ENCODE measurements around the gene GRM7.

The GRM7 gene

GRCh38 chr3:6962801-6963200 is 101.9 kb downstream of the GRM7 start:
- Histone ChIP-seq H3K27ac (ENCODE audit: extremely low read depth, low read depth, low read length) (no peak overlapping the region), H3K4me3 (ENCODE audit: low read depth, low read length) (no peak overlapping the region), H3K36me3 (ENCODE audit: control insufficient read depth in 2 of 2, insufficient read depth in 1 of 2, low read length in 2 of 2) (no peaks in the 10 kb centered on the region), H3K4me1 (ENCODE audit: control insufficient read depth, insufficient read depth, low read length) (no peaks in the 10 kb centered on the region), H3K9me3 (ENCODE audit: control insufficient read depth, insufficient read depth, low read depth, low read length) (no peaks in the 10 kb centered on the region)
- TF ChIP-seq ZNF148 (tag by site-specific recombination; IDR thresholded peaks at IDR 0.05; ENCODE audit: borderline replicate concordance) (no peak), ZNF521 (tag by site-specific recombination; IDR thresholded peaks at IDR 0.05) (no peak), OVOL3 (tag by site-specific recombination; IDR thresholded peaks at IDR 0.05) (no peak), TCF7L2 (IDR thresholded peaks at IDR 0.05; ENCODE audit: borderline replicate concordance, low read depth, low read length) (no peak), ZNF121 (tag by site-specific recombination; IDR thresholded peaks at IDR 0.05) (no peak), ZNF394 (tag by site-specific recombination; IDR thresholded peaks at IDR 0.05; ENCODE audit: borderline replicate concordance) (no peak), ZNF658 (tag by site-specific recombination; IDR thresholded peaks at IDR 0.05) (no peak), ZNF341 (tag by site-specific recombination; IDR thresholded peaks at IDR 0.05; ENCODE audit: low read depth) (no peak), ZNF24 (tag by site-specific recombination; IDR thresholded peaks at IDR 0.05) (no peak), ZIC2 (tag by site-specific recombination; IDR thresholded peaks at IDR 0.05) (no peak), ZNF19 (tag by site-specific recombination; IDR thresholded peaks at IDR 0.05; ENCODE audit: low read depth) (no peak), ZNF664 (tag by site-specific recombination; IDR thresholded peaks at IDR 0.05) (no peak), ZNF571 (tag by site-specific recombination; IDR thresholded peaks at IDR 0.05) (no peak)
- TF ChIP-seq, protein P1, sequence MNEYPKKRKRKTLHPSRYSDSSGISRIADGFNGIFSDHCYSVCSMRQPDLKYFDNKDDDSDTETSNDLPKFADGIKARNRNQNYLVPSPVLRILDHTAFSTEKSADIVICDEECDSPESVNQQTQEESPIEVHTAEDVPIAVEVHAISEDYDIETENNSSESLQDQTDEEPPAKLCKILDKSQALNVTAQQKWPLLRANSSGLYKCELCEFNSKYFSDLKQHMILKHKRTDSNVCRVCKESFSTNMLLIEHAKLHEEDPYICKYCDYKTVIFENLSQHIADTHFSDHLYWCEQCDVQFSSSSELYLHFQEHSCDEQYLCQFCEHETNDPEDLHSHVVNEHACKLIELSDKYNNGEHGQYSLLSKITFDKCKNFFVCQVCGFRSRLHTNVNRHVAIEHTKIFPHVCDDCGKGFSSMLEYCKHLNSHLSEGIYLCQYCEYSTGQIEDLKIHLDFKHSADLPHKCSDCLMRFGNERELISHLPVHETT (tag by site-specific recombination; IDR thresholded peaks at IDR 0.05) = no peak
- CTCF ChIA-PET = no interaction called here
- POLR2A ChIA-PET = no interaction called here

- Histone ChIP-seq H3K36me3 (ENCODE audit: control insufficient read depth in 2 of 2, insufficient read depth in 1 of 2, low read length in 2 of 2) (no peaks in the 10 kb centered on the region), H3K4me3 (ENCODE audit: low read depth, low read length) (no peak overlapping the region), H3K9me3 (ENCODE audit: control insufficient read depth, insufficient read depth, low read depth, low read length) (no peaks in the 10 kb centered on the region), H3K4me1 (ENCODE audit: control insufficient read depth, insufficient read depth, low read length) (no peaks in the 10 kb centered on the region), H3K27ac (ENCODE audit: extremely low read depth, low read depth, low read length) (no peak overlapping the region)
- ChIA-PET CTCF (no interaction called here), POLR2A (no interaction called here)
- no peak for TF ChIP-seq KLF16 (tag by site-specific recombination; IDR thresholded peaks at IDR 0.05)
- TF ChIP-seq ZNF837 (tag by site-specific recombination; IDR thresholded peaks at IDR 0.05) = no peak
- TF ChIP-seq, protein P2, sequence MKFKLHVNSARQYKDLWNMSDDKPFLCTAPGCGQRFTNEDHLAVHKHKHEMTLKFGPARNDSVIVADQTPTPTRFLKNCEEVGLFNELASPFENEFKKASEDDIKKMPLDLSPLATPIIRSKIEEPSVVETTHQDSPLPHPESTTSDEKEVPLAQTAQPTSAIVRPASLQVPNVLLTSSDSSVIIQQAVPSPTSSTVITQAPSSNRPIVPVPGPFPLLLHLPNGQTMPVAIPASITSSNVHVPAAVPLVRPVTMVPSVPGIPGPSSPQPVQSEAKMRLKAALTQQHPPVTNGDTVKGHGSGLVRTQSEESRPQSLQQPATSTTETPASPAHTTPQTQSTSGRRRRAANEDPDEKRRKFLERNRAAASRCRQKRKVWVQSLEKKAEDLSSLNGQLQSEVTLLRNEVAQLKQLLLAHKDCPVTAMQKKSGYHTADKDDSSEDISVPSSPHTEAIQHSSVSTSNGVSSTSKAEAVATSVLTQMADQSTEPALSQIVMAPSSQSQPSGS (tag by site-specific recombination; IDR thresholded peaks at IDR 0.05; ENCODE audit: low read depth) = no peak
- TF ChIP-seq GLI4 (tag by site-specific recombination; IDR thresholded peaks at IDR 0.05) = no peak
- TF ChIP-seq ZNF10 (tag by site-specific recombination; IDR thresholded peaks at IDR 0.05) = no peak
- no peak for TF ChIP-seq ZNF248 (tag by site-specific recombination; IDR thresholded peaks at IDR 0.05)
- no peak for TF ChIP-seq ZNF354C (tag by site-specific recombination; IDR thresholded peaks at IDR 0.05; ENCODE audit: borderline replicate concordance, low read depth)
- no peak for TF ChIP-seq ZNF362 (tag by site-specific recombination; IDR thresholded peaks at IDR 0.05)
- TF ChIP-seq, protein P1 (tag by site-specific recombination; IDR thresholded peaks at IDR 0.05) = no peak
- no peak for TF ChIP-seq KLF9 (tag by site-specific recombination; IDR thresholded peaks at IDR 0.05; ENCODE audit: low read depth)
- TF ChIP-seq WT1 (tag by site-specific recombination; IDR thresholded peaks at IDR 0.05) = no peak
- TF ChIP-seq ZNF133 (tag by site-specific recombination; IDR thresholded peaks at IDR 0.05) = no peak
- no peak for TF ChIP-seq ZNF37A (tag by site-specific recombination; IDR thresholded peaks at IDR 0.05)
- no peak for TF ChIP-seq ZNF473 (tag by site-specific recombination; IDR thresholded peaks at IDR 0.05)
- TF ChIP-seq ZNF140 (tag by site-specific recombination; IDR thresholded peaks at IDR 0.05) = no peak
- TF ChIP-seq RBAK (tag by site-specific recombination; IDR thresholded peaks at IDR 0.05) = no peak
- no peak for TF ChIP-seq FEZF1 (tag by site-specific recombination; IDR thresholded peaks at IDR 0.05)
- TF ChIP-seq ZNF174 (tag by site-specific recombination; IDR thresholded peaks at IDR 0.05) = no peak
- TF ChIP-seq SCRT2 (tag by site-specific recombination; IDR thresholded peaks at IDR 0.05) = no peak
Measured at GRCh38 chr3:6965881-6966280, 105.0 kb downstream of the GRM7 start.
